GM21529 (cell line): Measurements from ENCODE around the gene CPEB2.

ENCODE experiments used
- ATAC-seq: cut with Tn5 transposase; IDR thresholded peaks from one replicate; pipeline ENCODE4 v1.9.1; 2021; ENCODE audit not compliant: unreplicated experiment

Gene CPEB2

GRCh38 chr4:15007201-15007600 lies 4.9 kb downstream of the CPEB2 start:
- ATAC-seq: no peak

- ATAC-seq: no peak
These were observed 7.8 kb downstream of the CPEB2 start for GRCh38 chr4:15010038-15010585.

- no peak for ATAC-seq
These were observed 8.9 kb downstream of the CPEB2 start for GRCh38 chr4:15011166-15011565.

GRCh38 chr4:15012017-15012788 lies 9.9 kb downstream of the CPEB2 start:
- ATAC-seq: no peak

- no peak for ATAC-seq
These were observed 11.3 kb downstream of the CPEB2 start for GRCh38 chr4:15013585-15013984.

- no peak for ATAC-seq
These were observed 12.9 kb downstream of the CPEB2 start for GRCh38 chr4:15015170-15015569.

GRCh38 chr4:15018361-15018760 lies 16.1 kb downstream of the CPEB2 start:
- ATAC-seq: no peak

- peak; percentile 52 for ATAC-seq
These were observed 18.4 kb downstream of the CPEB2 start for GRCh38 chr4:15020502-15021286.

- ATAC-seq: no peak
These were observed 19.0 kb downstream of the CPEB2 start for GRCh38 chr4:15021311-15021710.

DNA sequence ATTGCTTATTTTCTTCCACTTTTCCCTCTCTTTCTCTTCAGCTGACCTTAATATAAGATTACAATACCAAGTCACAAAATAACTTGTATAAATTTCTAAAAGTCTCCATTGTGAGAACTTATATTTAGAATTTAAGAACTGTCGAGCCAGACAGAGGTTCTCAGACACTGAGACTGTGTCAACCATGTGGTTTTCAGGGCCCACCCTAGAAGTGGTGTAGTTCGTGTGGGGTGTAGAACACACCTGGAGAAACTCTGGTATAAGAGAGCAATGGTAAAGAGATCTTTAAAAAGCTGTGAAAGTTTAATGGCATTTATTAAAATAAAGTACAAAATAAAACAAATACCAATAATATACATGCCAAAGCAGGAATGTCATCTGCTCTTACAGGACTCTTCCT lies 19.7 kb downstream of the CPEB2 start:
- ATAC-seq: peak; percentile 34

- ATAC-seq: no peak
These were observed 22.1 kb downstream of the CPEB2 start for GRCh38 chr4:15024386-15024785.

- no peak for ATAC-seq
These were observed 23.4 kb downstream of the CPEB2 start for GRCh38 chr4:15025693-15026092.

DNA sequence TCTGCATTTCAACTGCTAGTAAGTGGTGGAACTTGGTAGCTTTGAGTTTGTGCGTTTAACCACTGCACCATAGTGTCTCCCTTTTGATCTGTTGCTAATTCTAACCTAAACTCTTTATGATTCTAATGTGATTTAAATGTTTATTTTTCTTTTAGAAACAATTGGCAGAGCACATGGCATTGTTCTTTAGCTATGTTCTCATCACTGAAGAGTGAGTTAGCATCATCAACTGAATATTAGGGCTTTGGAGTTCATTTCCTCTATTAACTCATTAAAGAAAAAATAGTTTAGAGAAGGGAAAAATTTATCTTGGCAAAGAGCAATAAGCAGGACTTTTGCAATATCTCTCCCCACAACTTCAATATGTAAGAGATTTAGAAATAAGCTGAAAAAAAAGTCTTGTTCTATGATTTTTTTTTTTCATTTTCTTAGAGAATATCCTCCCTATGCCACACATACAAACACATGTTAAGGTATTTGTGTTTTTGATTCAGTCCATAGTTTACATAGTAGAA lies 25.7 kb downstream of the CPEB2 start:
- no peak for ATAC-seq

DNA sequence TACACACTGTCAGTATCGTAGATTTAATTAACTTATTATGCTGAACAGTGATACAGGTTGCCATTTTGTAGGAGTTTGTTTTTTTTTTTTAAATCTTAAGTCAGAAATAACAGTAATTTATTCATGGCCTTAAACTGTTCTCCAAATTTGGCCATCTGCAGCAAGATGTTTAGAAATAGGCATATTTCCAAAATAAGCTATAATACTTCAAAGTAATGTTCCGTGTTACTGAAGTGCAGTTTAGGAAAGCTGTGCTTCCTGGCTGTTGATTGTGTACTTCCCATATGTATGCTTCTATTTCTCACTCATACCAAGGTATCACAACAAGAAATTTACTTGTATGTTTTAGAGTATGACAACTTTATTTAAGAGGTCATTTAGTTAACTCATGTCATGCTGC lies 28.9 kb downstream of the CPEB2 start:
- no peak for ATAC-seq

DNA sequence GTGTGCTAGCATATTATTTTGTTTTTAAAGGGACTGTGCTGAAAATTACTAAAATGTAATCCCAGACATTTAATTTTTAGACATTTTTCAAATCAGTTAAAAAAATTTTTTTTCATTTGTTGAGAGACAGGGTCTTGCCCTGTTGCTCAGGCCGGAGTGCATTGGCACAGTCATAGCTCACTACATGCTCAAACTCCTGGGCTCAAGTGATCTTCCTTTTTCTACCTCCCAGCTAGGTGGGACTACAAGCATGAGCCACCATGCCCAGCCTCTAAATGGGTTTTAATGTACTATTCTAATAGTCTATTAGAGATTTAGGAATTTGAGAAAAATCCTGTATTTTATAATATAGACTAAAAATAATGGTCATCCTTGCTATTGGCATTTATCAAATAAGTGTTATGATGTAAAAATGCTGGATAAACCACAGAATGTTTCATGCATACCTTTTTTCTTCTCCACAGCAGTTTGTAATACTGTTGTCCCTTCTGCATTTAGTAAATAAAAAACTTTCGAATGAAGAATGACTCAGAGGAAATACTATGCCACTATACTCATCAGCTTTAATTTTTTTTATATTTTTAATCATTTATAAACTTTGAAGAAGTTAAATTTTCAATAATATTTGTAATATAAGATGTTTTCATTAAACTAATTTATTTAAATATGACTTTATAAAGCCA lies 29.9 kb downstream of the CPEB2 start:
- no peak for ATAC-seq

GRCh38 chr4:15034071-15034764 lies 31.9 kb downstream of the CPEB2 start:
- ATAC-seq: no peak

GRCh38 chr4:15035159-15035558 lies 32.9 kb downstream of the CPEB2 start:
- no peak for ATAC-seq

- no peak for ATAC-seq
These were observed 35.8 kb downstream of the CPEB2 start for GRCh38 chr4:15037923-15038541.

- no peak for ATAC-seq
These were observed 38.7 kb downstream of the CPEB2 start for GRCh38 chr4:15040916-15041463.
